Lung (tissue), 12 donors: ENCODE results near the gene ERMARD. TPM values are rescaled to one million over a fixed set of nuclear protein-coding genes. Genes with fewer than 3 reads are reported as not detected.

ENCODE experiments used
- ATAC-seq: fragments of 200-7000 bp; cut with Tn5 transposase; one replicate; pipeline ENCODE4 v1.9.1; 2020; ENCODE audit warnings: moderate number of reproducible peaks; ENCODE audit not compliant: insufficient read depth, low FRiP score
- DNase-seq, 3 donors: peaks; one replicate each; pipeline ENCODE4 v3.0.0-alpha.2; 2013 to 2017
- H3K27ac ChIP-seq, 2 donors: one replicate each; pipeline ENCODE4 v1.5.1; 2013; ENCODE audit warnings: mild to moderate bottlenecking in 2 of 2, moderate library complexity in 2 of 2, control low read depth in 1 of 2, inconsistent platforms in 1 of 2, low read depth in 1 of 2, low read length in 1 of 2
- H3K27me3 ChIP-seq, 3 donors: one replicate each; pipeline ENCODE4 v1.5.1; 2013; ENCODE audit warnings: low read length in 2 of 3; ENCODE audit not compliant: control insufficient read depth in 3 of 3, insufficient read depth in 3 of 3
- H3K36me3 ChIP-seq, 4 donors: one replicate each; pipeline ENCODE4 v1.5.1; 2013; ENCODE audit warnings: low read length in 4 of 4, mild to moderate bottlenecking in 1 of 4, moderate library complexity in 1 of 4; ENCODE audit not compliant: control insufficient read depth in 4 of 4, insufficient read depth in 4 of 4
- H3K4me1 ChIP-seq, 5 donors: one replicate each; pipeline ENCODE4 v1.5.1; 2013; ENCODE audit warnings: low read length in 5 of 5, mild to moderate bottlenecking in 2 of 5, moderate library complexity in 1 of 5; ENCODE audit not compliant: control insufficient read depth in 5 of 5, insufficient read depth in 5 of 5
- H3K4me3 ChIP-seq: one replicate; pipeline ENCODE4 v1.5.1; 2013; ENCODE audit warnings: mild to moderate bottlenecking, control low read depth, moderate library complexity
- H3K9ac ChIP-seq, 2 donors: one replicate each; pipeline ENCODE4 v1.5.1; 2013; ENCODE audit warnings: low read length in 2 of 2, control low read depth in 1 of 2; ENCODE audit not compliant: insufficient read depth in 1 of 2
- H3K9me3 ChIP-seq, 4 donors: one replicate each; pipeline ENCODE4 v1.5.1; 2013; ENCODE audit warnings: low read length in 3 of 4, mild to moderate bottlenecking in 1 of 4, moderate library complexity in 1 of 4; ENCODE audit not compliant: control insufficient read depth in 4 of 4, insufficient read depth in 3 of 4
- whole genome bisulfite sequencing, 2 donors: extraction: QIAGEN DNeasy Blood & Tissue Kit; methylation state at CpG; one replicate each; pipeline ENCODE4 v1.1.7; 2013; 5-methylcytosine and 5-hydroxymethylcytosine counted together
- polyA plus RNA-seq, 2 donors: library from polyadenylated mRNA; stranded (reverse); fragments of 200-250 nt; gene quantifications; one replicate each; pipeline ENCODE4 v1.2.1, GENCODE V29; 2013
- total RNA-seq, 2 donors: library from RNA; depleted of rRNA in 1 of 2; stranded (reverse); fragments of >200 nt in 1 of 2; gene quantifications; one replicate each; pipeline ENCODE4 v1.2.1, GENCODE V29; 2014 to 2021
- TF ChIP-seq, protein P1 (sequence below): IDR thresholded peaks from 2 replicates; pipeline ENCODE4 v1.5.1; 2012; ENCODE audit warnings: mild to moderate bottlenecking; ENCODE audit errors: control extremely low read depth, extremely low read depth
- donor health status: control.
- donor health status: control.
- donor health status: Bipolar disorder and iron deficiency.
- donor health status: healthy.
- donor health status: DM: yes; HTN: yes; CAD: no.

The ERMARD gene
- total and polyA plus RNA-seq, 4 donors, result 18.7 to 55.3 (median 32.9) TPM

DNA sequence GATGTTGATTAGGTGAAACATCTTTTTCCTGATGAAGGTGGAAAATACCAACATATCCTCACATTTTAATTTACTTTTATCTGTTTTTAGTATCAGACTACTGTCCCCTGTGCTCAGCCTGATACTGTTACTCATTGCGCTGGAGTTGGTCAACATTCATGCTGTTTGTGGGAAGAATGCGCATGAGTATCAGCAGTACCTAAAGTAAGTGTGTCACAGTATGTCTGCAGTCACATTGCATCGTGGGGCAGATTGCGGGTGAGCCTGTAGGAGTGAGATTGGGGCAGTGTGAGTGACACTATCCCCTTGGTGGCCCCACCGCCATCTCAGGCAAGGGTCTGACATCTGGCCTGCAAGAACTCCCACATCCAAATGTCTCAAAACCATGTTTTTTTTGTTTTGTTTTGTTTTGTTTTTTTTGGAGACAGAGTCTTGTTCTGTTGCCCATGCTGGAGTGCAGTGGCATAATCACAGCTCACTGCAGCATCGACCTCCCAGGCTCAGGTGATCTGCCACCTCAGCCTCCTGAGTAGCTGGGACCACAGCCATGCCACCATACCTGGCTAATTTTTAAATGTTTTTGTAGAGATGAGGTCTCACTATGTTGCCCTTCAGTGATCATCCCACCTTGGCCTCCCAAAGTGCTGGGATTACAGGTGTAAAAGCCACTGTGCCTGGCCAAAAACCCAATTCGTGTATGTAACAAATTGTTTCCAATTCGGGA is 27.8 kb downstream of the ERMARD start:
- 83 to 88% methylated on average over 8 of the region's 8 CpGs for WGBS, 2 donors
- Histone ChIP-seq H3K9me3 (peaks cover 0 to 2% (median 0%) of the 10 kb centered on the region in 4 donors), H3K9ac (no peak overlapping the region), H3K27ac (no peak overlapping the region), H3K4me3 (no peak overlapping the region), H3K4me1 (peaks cover 0 to 12% (median 6%) of the 10 kb centered on the region in 5 donors), H3K27me3 (no peaks in the 10 kb centered on the region), H3K36me3 (peaks cover 0 to 32% (median 26%) of the 10 kb centered on the region in 4 donors)
- DNase-seq, result no peak
- no peak for ATAC-seq
- TF ChIP-seq, protein P1, sequence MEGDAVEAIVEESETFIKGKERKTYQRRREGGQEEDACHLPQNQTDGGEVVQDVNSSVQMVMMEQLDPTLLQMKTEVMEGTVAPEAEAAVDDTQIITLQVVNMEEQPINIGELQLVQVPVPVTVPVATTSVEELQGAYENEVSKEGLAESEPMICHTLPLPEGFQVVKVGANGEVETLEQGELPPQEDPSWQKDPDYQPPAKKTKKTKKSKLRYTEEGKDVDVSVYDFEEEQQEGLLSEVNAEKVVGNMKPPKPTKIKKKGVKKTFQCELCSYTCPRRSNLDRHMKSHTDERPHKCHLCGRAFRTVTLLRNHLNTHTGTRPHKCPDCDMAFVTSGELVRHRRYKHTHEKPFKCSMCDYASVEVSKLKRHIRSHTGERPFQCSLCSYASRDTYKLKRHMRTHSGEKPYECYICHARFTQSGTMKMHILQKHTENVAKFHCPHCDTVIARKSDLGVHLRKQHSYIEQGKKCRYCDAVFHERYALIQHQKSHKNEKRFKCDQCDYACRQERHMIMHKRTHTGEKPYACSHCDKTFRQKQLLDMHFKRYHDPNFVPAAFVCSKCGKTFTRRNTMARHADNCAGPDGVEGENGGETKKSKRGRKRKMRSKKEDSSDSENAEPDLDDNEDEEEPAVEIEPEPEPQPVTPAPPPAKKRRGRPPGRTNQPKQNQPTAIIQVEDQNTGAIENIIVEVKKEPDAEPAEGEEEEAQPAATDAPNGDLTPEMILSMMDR, result no peak

DNA sequence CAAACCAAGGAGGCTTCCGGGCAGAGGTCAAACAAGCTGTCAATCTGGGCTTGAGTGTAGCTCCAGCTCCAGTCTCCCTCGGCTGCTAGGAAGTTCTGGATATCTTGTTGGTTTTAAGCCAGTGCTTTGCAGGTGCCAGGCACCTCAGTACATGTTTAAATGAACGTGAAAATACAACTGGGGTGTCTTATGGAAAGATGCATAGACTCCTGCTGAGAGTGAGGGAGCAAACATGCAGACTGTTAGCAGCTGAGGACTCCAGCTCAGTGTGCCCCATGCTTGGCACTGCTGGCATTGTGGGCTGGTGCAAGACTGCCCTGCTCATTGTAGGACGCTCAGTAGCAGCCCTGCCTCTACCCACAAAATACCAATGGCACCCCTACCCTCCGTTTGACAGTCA is 28.5 kb downstream of the ERMARD start:
- peaks cover 0 to 32% (median 25%) of the 10 kb centered on the region in 4 donors for H3K36me3 ChIP-seq
- ATAC-seq (no peak), DNase-seq (no peak)
- H3K4me3 ChIP-seq, result no peak overlapping the region
- H3K27me3 ChIP-seq, result no peaks in the 10 kb centered on the region
- H3K9me3 ChIP-seq, result peaks cover 0 to 2% (median 0%) of the 10 kb centered on the region in 4 donors
- H3K4me1 ChIP-seq, result peaks cover 0 to 12% (median 6%) of the 10 kb centered on the region in 5 donors
- H3K27ac ChIP-seq, result no peak overlapping the region
- H3K9ac ChIP-seq, result no peak overlapping the region
- TF ChIP-seq, protein P1, result no peak
- 86 to 88% methylated on average over 5 of the region's 5 CpGs for WGBS, 2 donors

DNA sequence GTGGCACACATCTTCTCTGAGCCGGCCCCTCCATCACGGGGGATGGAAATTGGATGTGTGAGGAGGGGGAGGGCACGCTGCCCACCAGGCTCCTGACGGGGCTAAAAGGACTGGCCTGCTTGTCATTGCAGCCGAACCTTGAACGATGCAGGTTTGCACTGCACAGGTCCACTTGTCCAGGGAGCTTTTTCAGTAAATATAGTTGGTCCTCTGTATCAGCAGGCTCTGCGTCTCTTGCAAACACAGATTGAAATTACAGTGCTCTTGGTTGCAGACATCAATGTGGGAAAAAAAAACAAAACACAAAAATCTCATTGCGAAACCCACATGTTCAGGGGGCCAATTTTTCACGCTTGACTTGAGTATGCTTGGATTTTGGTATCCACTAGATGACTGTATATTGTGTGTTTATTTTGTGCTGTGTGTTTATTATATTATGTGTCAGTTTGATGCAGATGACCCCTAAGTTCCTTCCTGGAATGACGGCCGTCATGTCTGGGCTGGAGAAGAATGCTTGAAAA is 29.2 kb downstream of the ERMARD start:
- DNase-seq (peak in 2 of 3 donors; percentile 79 to 83), ATAC-seq (no peak)
- Histone ChIP-seq H3K4me1 (peaks cover 0 to 12% (median 6%) of the 10 kb centered on the region in 5 donors), H3K9ac (no peak overlapping the region), H3K9me3 (peaks cover 0 to 2% (median 0%) of the 10 kb centered on the region in 4 donors), H3K4me3 (no peak overlapping the region), H3K27ac (no peak overlapping the region), H3K27me3 (no peaks in the 10 kb centered on the region), H3K36me3 (peaks cover 0 to 28% (median 25%) of the 10 kb centered on the region in 4 donors)
- 74 to 76% methylated on average over 11 of the region's 11 CpGs for WGBS, 2 donors
- TF ChIP-seq, protein P1, result no peak
